GM06990 (cell line): Measurements from ENCODE around the gene ANKRD13B.

ENCODE experiments used
- DNase-seq: peaks from one replicate; pipeline ENCODE4 v3.0.0-alpha.2; 2011; ENCODE audit not compliant: insufficient read length; ENCODE audit errors: extremely low read depth
- H3K27me3 ChIP-seq: replicated peaks from 2 replicates; pipeline ENCODE4 v1.6.0; 2011; ENCODE audit warnings: low read length; ENCODE audit not compliant: control insufficient read depth, insufficient read depth
- H3K36me3 ChIP-seq: 2 replicates; pipeline ENCODE4 v1.5.1; 2011; ENCODE audit warnings: low read length; ENCODE audit not compliant: control insufficient read depth, insufficient read depth
- H3K4me3 ChIP-seq: replicated peaks from 2 replicates; pipeline ENCODE4 v1.5.1; 2011; ENCODE audit warnings: low read depth, mild to moderate bottlenecking, control low read depth, low read length
- CTCF ChIP-seq: IDR thresholded peaks from 2 replicates; pipeline ENCODE4 v1.5.1; 2011; ENCODE audit warnings: low read length, control low read depth, mild to moderate bottlenecking, inconsistent platforms; ENCODE audit not compliant: insufficient read depth, poor library complexity, severe bottlenecking

ANKRD13B gene

GRCh38 chr17:29583324-29584248 is 9.3 kb upstream of the ANKRD13B start:
- Histone ChIP-seq H3K36me3 (peaks cover 15% of the 10 kb centered on the region), H3K27me3 (no peaks in the 10 kb centered on the region)
- no peak for TF ChIP-seq CTCF

GRCh38 chr17:29584452-29585079 is 8.4 kb upstream of the ANKRD13B start:
- peaks cover 15% of the 10 kb centered on the region for H3K36me3 ChIP-seq
- no peak for TF ChIP-seq CTCF
- DNase-seq: no peak
- H3K4me3 ChIP-seq: no peak overlapping the region
- no peaks in the 10 kb centered on the region for H3K27me3 ChIP-seq

More at GRCh38 chr17:29583324-29584248, 9.3 kb upstream of the ANKRD13B start:
- DNase-seq: no peak
- H3K4me3 ChIP-seq: no peak overlapping the region

- Histone ChIP-seq H3K4me3 (no peak overlapping the region), H3K27me3 (no peaks in the 10 kb centered on the region), H3K36me3 (peaks cover 11% of the 10 kb centered on the region)
- no peak for DNase-seq
- TF ChIP-seq CTCF: peak; percentile 76
Measured at GRCh38 chr17:29585080-29585751, 7.7 kb upstream of the ANKRD13B start.

GRCh38 chr17:29586676-29587469 is 6.1 kb upstream of the ANKRD13B start:
- peaks cover 8% of the 10 kb centered on the region for H3K36me3 ChIP-seq
- TF ChIP-seq CTCF: no peak
- DNase-seq: no peak
- no peak overlapping the region for H3K4me3 ChIP-seq
- no peaks in the 10 kb centered on the region for H3K27me3 ChIP-seq

GRCh38 chr17:29587591-29587990 is 5.3 kb upstream of the ANKRD13B start:
- H3K4me3 ChIP-seq: peak overlapping the region; percentile 72

More at GRCh38 chr17:29587591-29587990, 5.3 kb upstream of the ANKRD13B start:
- TF ChIP-seq CTCF: no peak
- Histone ChIP-seq H3K27me3 (no peaks in the 10 kb centered on the region), H3K36me3 (peaks cover 4% of the 10 kb centered on the region)
- DNase-seq: no peak
